NCI-H2107 treated with DMSO at 0.1 percent for 48 hours (cell line): ENCODE results near the gene TMEM270.

Experiments
- DNase-seq: peaks from one replicate; lab custom pipeline; 2025; ENCODE audit not compliant: unreplicated experiment; lab: John Stamatoyannopoulos, UW

The TMEM270 gene

DNA sequence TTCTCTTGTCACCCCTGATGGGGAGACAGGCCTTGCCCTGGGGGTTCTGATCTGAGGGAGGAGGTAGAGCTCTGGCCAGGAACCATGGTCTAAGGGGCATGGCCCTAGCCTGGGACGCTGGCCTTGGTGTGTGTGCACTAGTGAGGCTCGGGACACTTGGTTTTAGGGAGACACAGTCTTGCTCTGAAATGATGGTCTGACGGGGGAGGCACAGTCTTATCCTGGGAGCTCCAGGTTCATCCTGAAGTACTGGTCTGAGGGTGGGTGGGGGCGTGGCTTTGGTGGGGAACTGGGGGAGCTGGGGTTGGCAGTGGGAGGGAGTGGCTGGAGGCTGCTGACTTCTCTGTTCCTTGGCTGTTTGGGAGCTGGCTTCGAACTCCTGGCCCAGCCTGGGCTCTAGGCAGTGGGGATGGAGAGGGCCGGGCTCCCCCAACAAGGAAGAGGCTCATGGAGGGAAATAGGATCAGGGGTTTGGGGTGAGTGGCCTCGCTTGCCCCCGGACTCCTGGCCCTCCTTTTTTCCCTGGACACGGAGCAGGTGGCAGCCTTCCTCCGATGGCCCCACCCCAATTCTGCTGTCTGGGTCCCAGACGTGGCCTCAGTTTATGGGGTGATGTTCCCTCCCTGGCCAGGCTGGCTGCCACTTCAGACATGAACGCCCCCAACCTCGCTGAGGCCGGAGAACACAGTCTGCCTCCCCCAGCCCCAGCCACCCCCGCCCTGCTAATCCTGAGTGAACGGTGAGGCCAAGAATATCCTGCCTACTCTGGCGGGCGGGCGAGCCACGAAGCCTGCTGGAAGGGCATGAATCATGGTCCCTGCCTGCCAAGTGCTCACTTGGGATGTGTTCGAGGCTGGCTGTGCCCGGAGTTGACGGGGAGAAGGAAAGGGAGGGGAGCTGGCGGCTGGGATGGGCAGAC lies 43.5 kb downstream of the TMEM270 start:
- no peak for DNase-seq

DNA sequence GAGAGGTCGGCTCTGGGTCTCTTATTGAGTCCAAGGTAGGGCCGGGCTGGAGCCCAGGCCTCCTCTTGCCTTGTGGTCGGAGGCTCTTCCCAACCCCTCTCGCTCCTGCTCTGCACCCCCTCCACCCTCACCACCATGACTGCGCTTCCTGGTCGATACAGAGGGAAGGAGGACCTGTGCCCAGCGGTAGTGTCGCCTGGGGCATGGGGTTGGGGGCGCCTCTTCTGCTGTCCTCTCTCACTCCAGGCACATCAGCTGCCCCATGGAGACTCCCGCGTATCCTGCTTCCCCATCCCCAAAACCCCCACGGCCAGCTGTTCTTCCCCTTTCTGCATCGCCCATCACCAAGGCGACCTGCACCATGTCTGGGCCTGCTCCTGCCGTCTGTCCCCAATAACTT lies 44.4 kb downstream of the TMEM270 start:
- DNase-seq, result no peak

DNA sequence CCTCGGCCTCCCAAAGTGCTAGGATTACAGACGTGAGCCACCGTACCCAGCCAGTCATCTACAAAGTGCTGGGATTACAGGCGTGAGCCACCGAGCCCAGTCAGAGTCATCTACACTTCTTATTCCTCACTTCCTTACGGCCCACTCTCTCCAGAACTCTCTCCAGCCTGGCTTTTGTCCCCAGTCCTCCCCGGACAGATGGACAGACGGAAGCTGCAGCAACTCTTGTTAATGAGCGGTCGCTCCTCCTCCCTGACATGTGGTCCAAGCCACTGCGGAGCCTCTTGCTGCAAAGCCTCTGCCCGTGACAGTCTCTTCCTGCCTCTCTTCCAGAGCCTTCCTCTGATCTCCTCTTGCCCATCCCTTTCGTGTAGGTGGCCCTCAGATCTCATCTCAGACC lies 45.9 kb downstream of the TMEM270 start:
- no peak for DNase-seq

DNA sequence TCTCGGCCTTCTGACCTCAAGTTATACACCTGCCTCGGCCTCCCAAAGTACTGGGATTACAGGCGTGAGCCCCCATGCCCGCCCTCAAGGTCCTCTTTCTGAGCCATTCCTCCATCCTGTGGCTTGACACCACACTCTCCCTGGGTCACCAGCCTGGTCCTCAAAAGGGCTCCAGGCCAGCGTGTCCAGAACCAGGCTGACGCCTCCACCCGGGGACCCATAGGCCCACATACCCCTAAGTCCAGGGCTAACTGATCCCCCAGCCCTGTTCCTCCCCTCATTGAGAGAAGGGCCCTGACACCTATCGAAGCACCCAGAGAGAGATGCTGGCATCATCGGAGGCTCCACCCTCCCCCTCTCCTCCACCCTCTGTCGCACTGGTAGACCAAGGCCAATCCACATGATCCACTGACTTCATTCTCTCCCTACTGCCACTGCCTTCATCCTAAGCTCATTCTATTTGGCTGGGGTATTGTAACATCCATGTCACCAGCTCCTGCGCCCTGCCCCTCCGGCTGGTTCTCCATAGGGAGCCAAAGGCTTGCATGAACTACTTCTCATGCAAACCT lies 46.7 kb downstream of the TMEM270 start:
- DNase-seq, result no peak

DNA sequence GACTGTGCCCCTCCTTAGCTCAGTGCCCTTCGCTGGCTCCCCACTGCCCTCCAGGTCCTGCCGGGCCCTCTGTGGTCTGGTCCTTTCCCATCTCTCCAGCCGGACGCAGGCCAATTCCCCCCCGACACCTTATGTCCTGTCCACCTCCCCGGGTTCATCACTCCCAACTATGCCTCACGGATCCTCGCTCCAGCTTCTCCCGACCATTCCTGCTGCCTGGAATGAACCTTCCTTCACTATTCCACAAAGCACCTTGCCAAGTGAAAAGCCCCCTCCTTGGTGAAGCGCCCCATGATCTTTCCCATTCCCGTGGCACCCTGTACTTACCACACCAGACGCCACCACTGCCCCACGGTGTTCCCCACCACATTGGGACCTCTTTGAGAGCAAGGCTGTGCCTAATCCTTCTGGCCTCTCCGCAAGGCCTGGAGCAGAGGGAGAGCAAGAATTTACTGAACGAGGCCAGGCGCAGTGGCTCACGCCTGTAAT lies 47.2 kb downstream of the TMEM270 start:
- no peak for DNase-seq

DNA sequence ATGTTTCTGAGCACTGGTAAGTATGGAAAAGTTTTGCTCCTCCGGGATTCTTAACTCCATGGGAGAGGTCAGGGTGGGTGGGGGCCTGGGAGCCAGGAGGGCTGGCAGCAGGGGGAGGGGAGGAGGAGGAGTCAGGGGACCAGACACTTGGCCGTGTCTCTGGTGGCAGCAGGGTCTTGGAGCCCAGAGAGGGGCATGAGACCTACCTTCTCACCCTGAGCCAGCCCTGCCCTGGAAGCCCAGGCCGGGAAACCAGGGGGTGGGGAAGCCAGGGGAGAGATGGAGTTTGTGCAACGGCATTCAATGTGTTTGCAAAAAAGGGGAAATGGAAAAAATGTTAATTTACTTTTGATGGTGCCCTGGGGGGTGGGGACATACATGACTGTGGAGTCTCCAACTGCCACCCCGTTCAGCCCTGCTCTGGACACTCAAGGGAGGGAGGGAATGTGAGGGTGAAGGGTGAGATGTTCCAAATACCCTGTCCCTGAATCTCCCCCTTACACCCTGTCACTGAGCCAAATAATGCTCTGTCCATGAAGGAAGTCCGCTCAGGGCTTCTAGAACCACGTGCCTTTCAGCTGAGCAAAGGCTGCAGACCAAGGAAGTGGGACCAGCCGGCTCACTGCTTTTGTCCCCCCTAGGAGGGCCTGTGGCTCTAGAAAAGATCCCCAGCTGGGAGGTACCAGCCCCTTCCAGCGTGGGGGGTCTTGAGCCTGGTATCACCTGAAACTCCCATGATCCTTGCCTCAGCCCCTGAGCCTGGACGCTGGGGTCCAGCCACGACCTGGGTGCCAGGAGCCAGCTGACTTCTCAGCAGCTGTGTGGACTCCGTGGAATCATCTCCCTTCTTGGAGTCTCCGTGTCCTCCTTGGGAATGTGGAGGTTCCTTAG lies 48.3 kb downstream of the TMEM270 start:
- no peak for DNase-seq

DNA sequence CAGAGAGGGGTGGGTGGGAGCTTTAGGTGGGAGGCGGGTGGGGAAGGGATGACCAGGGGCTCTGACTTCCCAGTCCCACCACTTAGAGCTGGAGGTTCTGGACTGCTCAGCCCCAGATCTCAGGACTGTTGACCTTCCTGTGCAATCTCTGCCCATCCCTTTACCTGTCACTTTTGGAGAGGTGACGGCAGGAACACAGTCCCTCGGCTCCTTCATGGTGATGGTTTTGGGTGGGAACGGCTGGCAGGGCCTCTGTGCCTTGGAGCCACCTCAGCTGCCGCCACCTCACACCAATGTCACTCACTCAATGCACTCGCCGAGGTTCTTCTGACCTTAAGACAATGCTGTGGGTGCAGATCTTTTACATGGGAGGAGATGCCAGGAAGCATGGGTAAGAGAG lies 49.0 kb downstream of the TMEM270 start:
- no peak for DNase-seq

DNA sequence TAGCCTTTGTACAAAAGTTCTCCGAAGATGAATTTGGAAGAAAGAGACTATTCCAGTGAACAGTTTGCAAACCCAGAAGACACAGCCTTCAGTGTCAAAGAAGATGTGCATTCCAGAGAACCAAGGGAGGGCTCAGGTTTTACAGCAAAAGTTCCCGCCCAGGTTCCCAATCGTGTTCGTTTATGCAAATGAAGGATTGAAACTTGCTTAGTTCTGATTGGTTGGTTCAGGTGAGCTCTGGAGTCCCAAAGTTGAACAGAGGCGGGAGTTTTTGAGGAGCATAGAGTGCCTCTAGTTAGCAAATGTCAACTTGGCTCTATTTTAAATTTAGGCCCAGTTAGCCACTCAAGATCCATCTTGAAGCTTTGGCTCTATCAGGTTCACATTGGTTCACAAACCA lies 51.3 kb downstream of the TMEM270 start:
- DNase-seq, result no peak
